HG02610 (cell line): ENCODE data around the gene SLC49A3.
"Not testable (repeated sequence)": the region's sequence is repeated elsewhere in the genome, so short reads cannot be mapped to it uniquely, and the experiment has no call there.

Experiments used
- ATAC-seq: cut with Tn5 transposase; IDR thresholded peaks from one replicate; pipeline ENCODE4 v1.9.1; 2021; ENCODE audit warnings: mild to moderate bottlenecking, moderate library complexity; ENCODE audit not compliant: unreplicated experiment

SLC49A3 gene

DNA sequence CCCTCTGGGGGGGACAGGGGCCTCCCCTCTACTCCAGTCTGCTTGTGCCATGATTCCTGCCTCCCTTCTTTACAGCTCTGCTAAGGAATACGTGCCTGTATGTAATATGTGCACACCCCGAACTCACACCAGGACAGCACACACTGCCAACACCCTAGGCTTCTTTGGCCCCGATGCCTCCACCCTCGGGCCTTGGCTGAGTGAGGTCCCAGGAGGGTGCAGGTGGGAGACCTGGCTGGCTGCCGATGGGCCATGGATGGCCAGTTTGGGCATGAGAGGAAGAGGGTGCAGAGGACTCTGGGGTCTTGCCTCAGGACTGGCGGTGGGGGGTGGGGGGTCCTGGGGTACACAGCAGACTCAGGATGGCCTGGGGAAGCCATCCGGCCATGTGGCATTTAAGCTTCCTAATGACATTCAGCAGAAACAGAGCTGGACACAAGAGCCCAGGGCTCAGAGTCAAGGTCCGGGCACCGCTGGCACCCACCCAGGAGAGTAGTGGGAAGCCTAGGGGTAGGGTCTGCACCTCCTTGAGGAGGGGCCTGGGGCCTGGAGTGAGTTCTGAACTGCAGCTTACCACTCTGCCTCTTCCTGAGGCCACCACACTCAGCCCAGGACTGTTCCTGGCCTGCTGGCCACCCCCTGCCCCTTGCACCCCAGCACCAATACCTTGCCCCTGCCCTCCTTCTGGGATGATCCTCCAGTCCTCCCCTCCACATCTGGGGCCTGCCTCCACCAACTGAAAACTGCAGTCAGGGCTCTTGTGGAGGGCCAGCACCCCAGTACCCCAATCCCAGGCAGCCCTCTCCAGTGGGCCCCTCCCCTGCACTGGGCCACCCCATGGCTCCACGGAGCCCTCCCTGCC is 14.6 kb upstream of the SLC49A3 start:
- ATAC-seq = no peak

DNA sequence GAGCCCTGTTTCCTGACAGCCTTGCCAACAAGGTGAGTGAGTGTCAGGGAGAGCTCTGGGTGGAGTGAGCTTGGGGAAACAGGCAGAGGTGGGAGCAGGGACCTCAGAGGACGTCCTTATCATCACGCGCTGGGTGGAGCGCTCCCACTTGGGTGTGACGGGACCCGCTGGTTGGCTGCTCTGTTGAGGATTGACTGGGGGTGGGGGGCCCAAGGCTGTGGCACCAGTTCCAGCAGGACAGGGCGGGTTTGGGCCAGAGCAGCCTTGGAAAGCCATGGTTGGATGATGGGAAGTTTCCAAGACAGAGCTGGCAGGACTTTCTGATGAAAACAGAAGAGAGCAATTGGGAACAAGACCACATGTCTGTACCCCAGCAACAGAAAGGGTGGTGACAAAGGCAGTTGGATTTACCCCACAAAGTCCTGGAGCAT is 13.7 kb upstream of the SLC49A3 start:
- ATAC-seq = no peak

GRCh38 chr4:700587-701264 is 11.8 kb upstream of the SLC49A3 start:
- ATAC-seq = no peak

GRCh38 chr4:699816-700580 is 11.0 kb upstream of the SLC49A3 start:
- no peak for ATAC-seq

DNA sequence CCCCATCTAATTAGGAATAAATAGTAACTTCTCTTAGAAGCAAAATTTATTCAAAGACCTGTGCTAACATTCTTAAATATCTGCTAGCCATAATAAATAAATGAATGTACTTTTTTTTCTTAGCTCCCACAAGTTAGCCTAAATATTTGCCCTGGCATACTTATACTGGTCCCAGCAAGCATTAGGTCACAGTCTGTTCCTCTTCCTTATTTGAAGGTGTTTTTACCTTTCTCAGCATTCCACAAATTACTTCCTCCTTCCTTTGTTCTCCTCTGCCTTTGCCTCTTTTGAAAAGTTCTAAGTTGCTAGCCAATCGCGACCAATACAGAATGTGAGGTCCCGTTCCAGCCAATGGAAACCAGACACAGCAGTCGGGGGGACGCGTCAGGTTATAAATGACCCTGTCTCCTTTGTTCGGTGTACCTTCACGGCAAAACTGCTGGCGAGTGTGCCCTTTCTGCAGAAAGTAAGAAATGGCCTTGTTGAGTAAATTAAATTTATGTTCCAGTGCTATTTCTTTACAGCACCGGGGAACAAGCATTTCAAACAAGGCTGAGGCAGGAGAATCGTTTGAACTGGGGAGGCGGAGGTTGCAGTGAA is 5.5 kb upstream of the SLC49A3 start:
- ATAC-seq = not testable (repeated sequence)

- no peak for ATAC-seq
These were observed 4.0 kb upstream of the SLC49A3 start for GRCh38 chr4:692771-693554.

DNA sequence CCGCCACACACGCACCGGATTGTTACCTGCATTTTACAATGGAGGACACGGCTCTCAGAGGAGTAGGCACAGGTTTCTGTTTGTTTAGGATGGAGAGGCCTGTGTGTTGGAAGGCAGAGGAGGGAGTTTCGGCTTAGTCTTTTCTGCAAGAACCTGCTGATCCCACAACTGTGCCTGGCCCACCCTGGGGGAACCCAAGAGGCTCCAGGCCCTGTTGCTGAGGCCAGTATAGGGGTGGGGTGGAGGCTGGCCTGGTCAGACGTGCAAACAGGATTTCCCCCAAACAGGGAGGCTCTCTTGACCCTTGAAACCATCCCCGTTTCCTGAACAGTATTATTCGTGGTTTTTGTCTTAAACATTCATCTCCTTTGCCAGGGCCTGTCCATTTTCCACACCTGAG is 772 bp upstream of the SLC49A3 start:
- ATAC-seq = no peak

DNA sequence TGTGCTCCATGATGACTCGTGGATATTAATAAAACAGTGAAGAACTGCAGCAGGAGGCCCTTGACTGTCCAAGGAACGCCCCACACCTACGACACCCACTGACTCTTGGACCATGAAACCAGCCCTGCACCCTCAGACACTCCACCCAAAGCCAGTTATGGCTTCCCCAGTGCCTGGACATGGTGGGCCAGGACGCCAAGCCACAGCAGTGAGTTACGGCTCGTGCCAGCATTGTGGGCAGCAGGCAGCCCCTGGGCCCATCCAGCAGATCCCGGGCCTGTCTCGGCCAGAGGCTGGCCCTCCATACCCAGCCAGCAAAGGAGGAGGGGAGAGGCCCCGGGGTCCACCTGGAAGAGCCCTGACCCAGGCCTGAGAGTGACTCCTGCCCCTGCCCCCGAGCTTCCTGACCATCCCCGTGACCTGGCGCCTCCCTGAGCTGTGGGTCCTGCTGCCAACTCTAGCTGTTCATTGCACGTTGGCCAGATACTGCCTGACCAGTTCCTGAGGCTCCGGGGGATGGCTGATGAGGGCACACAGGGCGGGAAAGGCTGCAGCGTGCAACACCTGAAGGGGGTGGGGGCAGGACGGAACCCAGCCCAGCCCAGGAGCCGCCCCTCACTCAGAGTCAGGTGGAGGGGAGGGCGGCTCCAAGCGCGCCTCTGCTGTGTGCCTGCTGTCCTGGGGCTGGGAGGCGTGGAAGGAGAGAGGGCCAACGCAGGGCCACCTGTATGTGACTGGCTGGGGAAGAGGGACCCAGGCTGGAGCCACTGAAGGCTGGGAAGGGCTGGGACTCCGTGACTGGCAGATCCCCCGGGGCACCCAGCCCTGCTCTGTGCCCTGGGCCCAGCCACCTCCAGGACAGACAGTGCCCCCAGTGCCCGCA is 739 bp downstream of the SLC49A3 start:
- no peak for ATAC-seq

DNA sequence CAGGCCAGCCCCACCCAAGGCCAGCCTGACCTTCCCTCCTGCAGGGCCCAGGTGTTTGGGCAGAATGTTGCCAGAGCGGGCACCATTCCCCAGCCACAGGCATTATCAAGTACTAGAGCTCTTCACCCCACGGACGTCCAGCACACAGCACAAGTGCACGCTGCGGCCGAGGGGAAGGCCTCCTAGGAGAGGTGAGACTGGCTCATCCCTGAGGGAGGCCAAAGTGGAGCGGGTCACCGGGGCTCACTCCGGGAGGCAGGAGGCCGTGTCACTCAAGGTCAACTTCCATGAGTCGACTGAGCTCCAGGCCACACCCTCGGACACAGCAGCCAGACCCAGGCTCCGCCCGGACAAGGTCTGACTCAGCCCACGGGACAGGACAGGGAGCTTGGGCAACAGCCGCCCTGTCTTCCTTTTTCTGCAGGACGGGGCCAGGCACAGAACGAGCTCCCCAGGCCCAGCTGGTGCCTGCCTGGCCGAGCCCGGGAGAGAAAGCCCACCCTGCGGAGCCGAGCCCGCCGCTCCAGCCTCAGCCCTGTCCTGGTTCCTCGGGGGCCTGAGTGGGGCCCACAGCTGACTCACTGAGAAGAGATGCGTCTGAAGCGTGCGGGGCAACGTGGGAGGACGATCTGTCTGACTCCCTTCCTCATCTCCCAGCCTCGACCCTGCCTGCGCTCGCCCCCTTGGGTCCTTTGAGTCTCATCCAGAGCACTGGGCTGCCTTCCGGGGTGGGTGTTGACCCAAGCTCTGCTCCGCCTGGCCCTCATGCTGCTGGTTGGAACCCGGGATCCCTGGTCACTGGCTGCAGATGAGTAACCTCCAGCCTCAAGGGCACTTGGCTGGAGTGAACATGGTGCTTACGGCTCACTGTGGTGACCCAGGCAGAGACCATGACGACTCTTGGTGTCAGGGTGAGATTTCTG is 1.6 kb downstream of the SLC49A3 start:
- no peak for ATAC-seq

DNA sequence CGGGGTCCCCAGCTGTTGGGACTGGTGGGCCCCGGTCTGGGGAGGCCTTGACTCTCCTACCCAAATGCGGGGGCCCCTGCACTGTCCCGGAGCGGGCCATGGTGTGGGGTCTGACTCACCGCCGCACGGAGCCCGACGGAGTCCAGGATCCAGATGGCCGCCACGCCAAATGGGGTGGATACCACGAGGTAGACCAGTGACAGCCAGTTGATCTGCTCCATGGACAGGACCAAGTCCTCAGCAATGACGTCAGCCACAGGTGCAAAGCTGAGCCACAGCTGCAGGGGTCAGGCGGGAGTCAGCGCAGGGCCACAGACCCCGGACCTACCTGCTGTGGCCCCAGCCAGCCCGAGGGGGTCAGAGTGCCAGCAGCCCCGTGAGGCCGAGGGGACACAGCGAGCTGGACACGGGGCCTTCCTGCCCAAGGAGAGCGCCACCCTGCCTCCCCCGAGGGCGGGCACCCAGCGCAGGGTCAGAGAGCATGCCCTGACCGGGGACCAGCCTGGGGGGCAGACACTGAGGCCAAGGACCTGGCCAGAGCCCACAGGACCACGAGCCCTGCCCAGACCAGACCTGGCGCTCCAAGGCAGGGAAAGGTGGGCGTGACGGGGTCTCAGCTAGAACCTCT is 2.4 kb downstream of the SLC49A3 start:
- no peak for ATAC-seq

DNA sequence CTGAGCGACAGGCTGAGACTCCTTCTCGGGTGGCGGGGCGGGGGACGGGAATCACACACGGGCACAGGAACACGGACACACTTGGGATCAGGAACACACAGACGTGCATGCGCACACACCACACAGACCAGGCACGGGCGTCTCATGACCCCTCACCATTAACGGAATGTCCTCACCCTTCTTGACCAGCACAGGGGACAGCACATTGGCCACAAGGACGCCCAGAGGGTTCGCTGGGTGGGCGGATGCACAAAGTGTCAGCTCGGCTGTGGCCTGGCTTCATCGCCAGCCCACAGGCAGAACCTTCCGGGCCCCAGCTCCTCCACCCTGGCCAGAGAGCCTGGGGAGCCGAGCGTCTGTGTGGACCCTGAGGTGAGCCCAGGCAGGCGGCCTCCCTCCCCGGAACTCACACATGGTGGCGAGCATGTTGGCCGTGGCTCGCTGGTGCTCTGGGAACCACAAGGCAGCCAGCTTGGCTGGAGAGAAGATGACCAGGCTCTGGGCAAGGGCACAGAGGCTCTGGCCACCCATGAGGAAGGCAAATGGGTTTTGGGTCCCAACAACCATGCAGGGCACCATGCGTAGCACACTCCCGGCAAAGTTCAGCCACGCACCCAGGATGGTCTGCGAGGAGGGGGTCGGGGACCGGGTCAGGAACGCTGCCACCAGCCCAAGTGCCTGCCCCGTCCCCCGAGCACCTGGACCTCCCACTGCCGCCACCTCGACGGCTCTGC is 3.1 kb downstream of the SLC49A3 start:
- ATAC-seq = no peak

DNA sequence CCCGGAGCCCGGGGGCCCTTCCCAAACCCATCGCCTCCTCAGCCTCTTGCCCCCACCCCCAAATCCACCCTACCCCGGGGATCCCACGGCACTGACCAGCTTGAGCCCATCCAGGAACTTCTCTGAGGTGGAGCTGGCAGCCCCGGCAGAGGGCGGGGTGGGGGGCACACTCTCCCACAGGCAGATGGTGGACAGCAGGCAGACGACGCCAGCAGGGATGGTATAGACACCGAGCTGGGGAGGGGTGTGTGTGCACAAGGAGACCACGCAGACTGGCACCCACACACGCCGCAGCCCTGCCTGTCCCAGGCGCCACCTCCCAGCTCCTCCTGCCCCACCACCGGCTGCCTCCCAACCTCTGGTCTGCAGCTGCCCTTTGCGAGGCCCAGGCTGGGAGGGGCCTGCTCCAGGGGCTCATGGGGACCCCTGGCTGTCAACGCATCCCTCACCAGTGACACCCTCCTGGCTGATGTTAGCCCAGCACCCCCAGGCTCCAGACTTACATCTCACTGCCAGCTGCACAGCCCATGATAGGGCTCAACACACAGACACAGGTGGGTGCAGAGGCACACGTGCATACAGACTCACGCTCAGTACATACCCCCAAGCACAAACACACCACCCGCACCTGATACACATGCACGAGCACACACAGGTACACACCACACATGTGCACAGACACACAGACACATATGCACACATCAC is 4.2 kb downstream of the SLC49A3 start:
- ATAC-seq = no peak

DNA sequence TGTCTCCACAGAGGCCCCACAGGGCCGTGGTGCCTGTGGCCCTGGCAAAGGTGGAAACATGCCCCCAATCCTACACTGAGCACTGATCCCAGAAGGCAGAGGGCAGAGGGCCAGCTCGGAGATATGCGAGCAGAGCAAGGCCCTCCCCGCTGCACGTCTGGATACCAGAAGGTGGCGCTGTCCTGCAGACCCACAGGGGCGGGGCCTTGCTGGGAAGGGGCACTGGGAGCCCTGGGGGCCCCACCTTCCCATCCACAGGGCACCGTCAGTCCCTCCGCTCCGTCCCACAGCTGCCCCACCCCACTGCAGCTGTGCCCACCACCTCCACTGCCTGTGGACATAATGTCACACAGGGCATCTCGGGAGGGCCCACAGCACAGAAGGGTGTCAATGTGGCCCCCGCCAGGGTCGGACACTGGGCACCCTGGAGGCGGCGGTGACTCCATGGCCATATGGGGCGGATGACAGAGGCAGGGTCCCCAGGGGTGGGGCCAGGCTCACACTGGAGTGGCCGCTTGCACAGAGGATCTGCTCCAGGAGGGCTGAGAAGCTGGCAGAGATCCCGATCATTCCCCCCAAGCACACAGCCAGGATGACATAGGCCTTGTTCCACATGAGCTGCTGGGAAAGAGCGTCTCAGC is 4.8 kb downstream of the SLC49A3 start:
- ATAC-seq = no peak

- ATAC-seq = no peak
These were observed 5.6 kb downstream of the SLC49A3 start for GRCh38 chr4:683247-683897.

- no peak for ATAC-seq
These were observed 6.3 kb downstream of the SLC49A3 start for GRCh38 chr4:682490-683172.
